Upper lobe of right lung (tissue), 1 donor: ENCODE results near the gene DLAT. TPM values are rescaled to one million over a fixed set of nuclear protein-coding genes. Genes with fewer than 3 reads are reported as not detected.
"Not testable (repeated sequence)": the region's sequence is repeated elsewhere in the genome, so short reads cannot be mapped to it uniquely, and the experiment has no call there.

ENCODE experiments used
- ATAC-seq: fragments of 200-7000 bp; cut with Tn5 transposase; one replicate; pipeline ENCODE4 v1.9.1; 2020; ENCODE audit warnings: mild to moderate bottlenecking, moderate library complexity
- DNase-seq: peaks from one replicate; pipeline ENCODE4 v3.0.0-alpha.2; 2020
- H3K27ac ChIP-seq: fragments of 200-600 bp; one replicate; pipeline ENCODE4 v1.8.0; 2022
- H3K27me3 ChIP-seq: fragments of 200-600 bp; one replicate; pipeline ENCODE4 v1.8.0; 2022; ENCODE audit warnings: mild to moderate bottlenecking
- H3K36me3 ChIP-seq: fragments of 200-600 bp; one replicate; pipeline ENCODE4 v1.8.0; 2022
- H3K4me1 ChIP-seq: fragments of 200-600 bp; one replicate; pipeline ENCODE4 v1.8.0; 2022
- H3K4me3 ChIP-seq: fragments of 200-600 bp; one replicate; pipeline ENCODE4 v1.8.0; 2022; ENCODE audit warnings: mild to moderate bottlenecking
- H3K9me3 ChIP-seq: fragments of 200-600 bp; one replicate; pipeline ENCODE4 v1.8.0; 2022
- CTCF ChIP-seq: fragments of 200-600 bp; IDR thresholded peaks from one replicate; pipeline ENCODE4 v1.8.0; 2022; ENCODE audit warnings: antibody characterized with exemption
- intact Hi-C: fragments of 100-400 bp; cut with DNase I; formaldehyde crosslinking; loops from one replicate; pipeline ENCODE4 v1.11.0; 2022
- total RNA-seq: library from RNA; stranded (reverse); fragmentation: NEBNext Ultra II Directional; extraction: Animal tissue kit (Norgen Biotek cat#: 25700); gene quantifications from one replicate; pipeline ENCODE4 v1.2.1, GENCODE V29; 2021
- donor health status: DM: no; HTN: yes; CAD: no; lungs with severe emphysema.

Gene DLAT
- total RNA-seq, 1 donor from 2014 or later: 29.2 TPM

DNA sequence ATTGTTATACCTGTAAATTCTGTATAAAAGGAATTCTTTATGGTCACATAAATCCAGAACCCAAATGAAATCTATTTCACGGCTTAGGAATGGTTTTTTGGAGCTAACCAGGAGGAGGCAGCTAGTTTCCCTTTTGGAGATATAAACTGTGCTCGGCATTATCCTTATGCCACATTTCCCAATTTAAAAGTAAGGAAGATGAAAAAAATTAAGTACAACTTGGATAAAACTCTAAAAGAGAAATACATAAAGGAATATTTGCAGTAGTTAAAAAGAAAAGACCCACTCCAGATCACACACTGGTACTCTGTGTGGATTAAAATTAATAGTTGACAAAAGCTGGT is 17.7 kb downstream of the DLAT start:
- Histone ChIP-seq H3K27me3 (no peaks in the 10 kb centered on the region), H3K27ac (no peak overlapping the region), H3K9me3 (no peaks in the 10 kb centered on the region), H3K36me3 (peaks cover 83% of the 10 kb centered on the region), H3K4me1 (no peaks in the 10 kb centered on the region), H3K4me3 (no peak overlapping the region)
- TF ChIP-seq CTCF: no peak
- no peak for DNase-seq
- intact Hi-C loops: no loop called here
- ATAC-seq: no peak

DNA sequence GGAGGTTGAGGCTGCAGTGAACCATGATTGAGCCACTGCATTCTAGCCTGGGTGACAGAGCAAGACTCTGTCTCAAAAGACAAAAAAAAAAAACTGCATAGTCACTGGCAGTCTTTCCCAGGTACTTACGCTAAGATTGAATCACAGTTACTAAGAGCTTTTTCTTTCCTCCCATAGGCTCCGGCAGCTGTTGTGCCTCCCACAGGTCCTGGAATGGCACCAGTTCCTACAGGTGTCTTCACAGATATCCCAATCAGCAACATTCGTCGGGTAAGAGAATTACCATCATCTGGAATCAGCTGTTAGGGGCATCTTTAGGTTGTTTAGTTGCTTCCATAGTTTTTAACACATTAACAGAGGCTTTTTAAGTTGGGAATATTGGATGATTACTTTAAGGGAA is 19.8 kb downstream of the DLAT start:
- Histone ChIP-seq H3K4me3 (no peak overlapping the region), H3K27ac (no peak overlapping the region), H3K9me3 (no peaks in the 10 kb centered on the region), H3K4me1 (no peaks in the 10 kb centered on the region), H3K27me3 (no peaks in the 10 kb centered on the region), H3K36me3 (peaks cover 83% of the 10 kb centered on the region)
- DNase-seq (no peak), ATAC-seq (no peak)
- no peak for TF ChIP-seq CTCF
- intact Hi-C loops: no loop called here

DNA sequence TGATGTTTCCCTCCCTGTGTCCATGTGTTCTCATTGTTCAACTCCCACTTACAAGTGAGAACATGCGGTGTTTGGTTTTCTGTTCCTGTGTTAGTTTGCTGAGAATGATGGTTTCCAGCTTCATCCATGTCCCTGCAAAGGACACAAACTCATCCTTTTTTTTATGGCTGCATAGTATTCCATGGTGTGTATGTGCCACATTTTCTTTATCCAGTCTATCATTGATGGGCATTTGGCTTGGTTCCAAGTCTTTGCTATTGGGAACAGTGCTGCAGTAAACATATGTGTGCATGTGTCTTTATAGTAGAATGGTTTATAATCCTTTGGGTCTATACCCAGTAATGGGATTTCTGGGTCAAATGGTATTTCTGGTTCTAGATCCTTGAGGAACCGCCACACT is 21.4 kb downstream of the DLAT start:
- H3K27ac ChIP-seq, intact Hi-C loops: not testable (repeated sequence)
- H3K36me3 ChIP-seq: peaks cover 82% of the 10 kb centered on the region

DNA sequence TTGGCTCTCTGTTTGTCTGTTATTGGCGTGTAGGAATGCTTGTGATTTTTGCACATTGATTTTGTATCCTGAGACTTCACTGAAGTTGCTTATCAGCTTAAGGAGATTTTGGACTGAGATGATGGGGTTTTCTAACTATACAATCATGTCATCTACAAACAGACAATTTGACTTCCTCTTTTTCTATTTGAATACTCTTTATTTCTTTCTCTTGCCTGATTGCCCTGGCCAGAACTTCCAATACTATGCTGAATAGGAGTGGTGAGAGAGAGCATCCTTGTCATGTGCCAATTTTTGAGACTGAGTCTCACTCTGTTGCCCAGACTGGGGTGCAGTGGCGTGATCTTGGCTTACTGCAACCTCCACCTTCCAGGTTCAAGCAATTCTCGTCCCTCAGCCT is 23.0 kb downstream of the DLAT start:
- H3K9me3 ChIP-seq, intact Hi-C loops, H3K27ac ChIP-seq, H3K27me3 ChIP-seq, H3K4me3 ChIP-seq, H3K4me1 ChIP-seq, DNase-seq, ATAC-seq: not testable (repeated sequence)
- H3K36me3 ChIP-seq: peaks cover 83% of the 10 kb centered on the region

More for the DNA sequence above, 21.4 kb downstream of the DLAT start:
- not testable (repeated sequence) for H3K4me3 ChIP-seq, DNase-seq, ATAC-seq, H3K27me3 ChIP-seq, H3K4me1 ChIP-seq, H3K9me3 ChIP-seq

- H3K9me3 ChIP-seq: no peaks in the 10 kb centered on the region
- no peak overlapping the region for H3K4me3 ChIP-seq
- ATAC-seq (no peak), DNase-seq (no peak)
- peaks cover 86% of the 10 kb centered on the region for H3K36me3 ChIP-seq
- no peaks in the 10 kb centered on the region for H3K27me3 ChIP-seq
- TF ChIP-seq CTCF: no peak
- no peak overlapping the region for H3K27ac ChIP-seq
- H3K4me1 ChIP-seq: no peaks in the 10 kb centered on the region
- intact Hi-C loops: no loop called here
These were observed 24.6 kb downstream of the DLAT start for GRCh38 chr11:112049777-112050176.

GRCh38 chr11:112050721-112051120 is 25.5 kb downstream of the DLAT start:
- Histone ChIP-seq H3K4me1 (no peaks in the 10 kb centered on the region), H3K9me3 (no peaks in the 10 kb centered on the region), H3K27me3 (no peaks in the 10 kb centered on the region), H3K4me3 (no peak overlapping the region), H3K36me3 (peaks cover 83% of the 10 kb centered on the region), H3K27ac (no peak overlapping the region)
- TF ChIP-seq CTCF: no peak
- ATAC-seq (no peak), DNase-seq (no peak)
- intact Hi-C loops: no loop called here

GRCh38 chr11:112051768-112052167 is 26.6 kb downstream of the DLAT start:
- H3K27ac ChIP-seq: no peak overlapping the region
- H3K9me3 ChIP-seq: no peaks in the 10 kb centered on the region
- H3K4me3 ChIP-seq: no peak overlapping the region
- ATAC-seq (no peak), DNase-seq (no peak)
- no peaks in the 10 kb centered on the region for H3K27me3 ChIP-seq
- H3K36me3 ChIP-seq: peaks cover 82% of the 10 kb centered on the region
- no peaks in the 10 kb centered on the region for H3K4me1 ChIP-seq
- intact Hi-C loops: no loop called here
- no peak for TF ChIP-seq CTCF
